NCI-H524 treated with DMSO at 0.1 percent for 48 hours (cell line): ENCODE measurements around the gene CTSE.
"Not testable (repeated sequence)": the region's sequence is repeated elsewhere in the genome, so short reads cannot be mapped to it uniquely, and the experiment has no call there.

Experiments
- DNase-seq: peaks from one replicate; lab custom pipeline; 2025; lab: John Stamatoyannopoulos, UW

Gene CTSE

GRCh38 chr1:206014601-206015000 is 9.1 kb downstream of the CTSE start:
- no peak for DNase-seq

GRCh38 chr1:206013026-206013795 is 10.5 kb downstream of the CTSE start:
- DNase-seq = no peak

GRCh38 chr1:206012086-206012859 is 11.4 kb downstream of the CTSE start:
- no peak for DNase-seq

DNA sequence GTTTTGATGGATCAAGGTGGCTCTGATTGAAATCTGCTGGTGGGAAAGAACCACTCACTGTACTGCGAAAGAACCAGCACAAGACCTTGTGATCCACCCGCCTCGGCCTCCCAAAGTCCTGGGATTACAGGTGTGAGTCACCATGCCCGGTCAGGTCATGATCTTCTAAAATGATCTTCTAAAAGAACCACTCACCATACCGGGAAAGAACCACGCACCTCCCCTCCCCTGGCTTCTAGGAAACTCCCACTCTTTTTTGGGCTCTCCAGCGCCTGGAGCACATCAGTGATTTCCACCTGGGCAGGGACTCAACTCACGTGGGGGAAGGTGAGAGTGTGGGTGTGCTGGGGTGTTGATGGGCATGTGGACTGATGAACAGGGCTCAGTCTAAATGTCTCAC is 12.6 kb downstream of the CTSE start:
- DNase-seq = no peak

GRCh38 chr1:206010060-206010459 is 13.6 kb downstream of the CTSE start:
- DNase-seq = no peak

GRCh38 chr1:206006946-206007345 is 16.7 kb downstream of the CTSE start:
- DNase-seq = no peak

DNA sequence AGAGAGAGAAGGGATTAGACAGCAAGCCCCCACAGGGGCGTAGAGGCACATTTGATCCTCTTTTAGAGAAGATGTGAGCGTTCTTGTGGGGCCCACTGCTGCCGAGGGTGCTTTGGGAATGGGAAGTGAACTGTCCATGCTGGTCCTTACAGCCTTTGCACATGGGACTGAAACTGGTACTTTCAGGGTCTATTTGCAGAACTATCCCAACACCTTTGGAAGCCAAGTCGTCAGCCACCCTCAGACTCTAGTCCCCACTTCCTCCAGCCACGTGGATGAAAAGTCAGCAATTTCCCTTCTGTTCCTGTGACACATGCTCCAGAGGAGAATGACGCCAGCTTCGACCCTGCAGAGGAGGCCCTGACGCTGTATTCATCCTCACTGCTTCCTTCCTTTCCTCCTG is 17.9 kb downstream of the CTSE start:
- DNase-seq = no peak

DNA sequence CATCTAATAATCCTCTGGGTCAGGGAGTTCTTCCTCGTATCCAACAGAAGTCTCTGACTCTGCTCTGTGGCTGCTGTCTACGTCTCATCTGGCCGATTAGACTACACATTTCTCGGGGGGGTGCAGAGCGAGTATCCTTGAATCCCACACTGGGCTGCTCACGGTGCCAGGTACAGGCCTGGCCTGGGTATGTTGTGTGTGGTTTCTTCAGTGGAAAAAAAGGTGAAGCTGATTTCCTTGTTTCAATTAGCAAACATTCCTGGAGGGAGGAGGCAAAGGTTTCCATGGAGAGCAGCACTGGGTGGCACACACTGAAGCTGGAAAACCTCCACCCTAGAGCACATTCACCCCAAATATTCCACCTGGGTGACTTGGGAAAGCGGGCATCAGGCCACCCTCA is 18.5 kb downstream of the CTSE start:
- DNase-seq = no peak

GRCh38 chr1:206004826-206005225 is 18.9 kb downstream of the CTSE start:
- no peak for DNase-seq

- DNase-seq = no peak
Measured at GRCh38 chr1:206003854-206004800, 19.6 kb downstream of the CTSE start.

- no peak for DNase-seq
Measured at GRCh38 chr1:206002871-206003801, 20.6 kb downstream of the CTSE start, which contains the start of gene RAB7B. Gene RAB7B (minus strand): TSS chr1:206003395. CDS start chr1:205994135, 9,260 bp downstream.

- no peak for DNase-seq
Measured at GRCh38 chr1:206002160-206002559, 21.5 kb downstream of the CTSE start.

DNA sequence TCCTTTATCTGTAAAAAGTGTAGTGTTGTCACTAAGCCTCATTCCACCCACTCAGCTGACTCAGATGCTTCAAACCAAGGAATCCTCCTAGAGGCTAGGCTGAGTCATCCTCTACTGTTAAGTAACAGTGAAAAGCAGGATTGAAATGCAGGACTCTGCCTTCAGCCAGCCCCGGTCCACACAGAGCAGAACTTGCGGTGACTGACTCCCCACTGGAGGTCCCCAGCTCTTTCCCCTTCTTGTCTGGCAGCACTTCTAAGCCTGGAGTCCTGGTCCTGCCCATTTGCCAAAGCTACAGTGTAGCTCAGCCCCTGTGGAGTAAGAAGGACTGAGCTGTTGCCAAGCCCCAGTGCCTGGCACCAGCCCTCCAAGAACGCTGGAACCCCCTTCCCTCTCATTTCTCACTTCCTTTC is 22.2 kb downstream of the CTSE start:
- no peak for DNase-seq

- no peak for DNase-seq
Measured at GRCh38 chr1:206000641-206001339, 22.9 kb downstream of the CTSE start.

DNA sequence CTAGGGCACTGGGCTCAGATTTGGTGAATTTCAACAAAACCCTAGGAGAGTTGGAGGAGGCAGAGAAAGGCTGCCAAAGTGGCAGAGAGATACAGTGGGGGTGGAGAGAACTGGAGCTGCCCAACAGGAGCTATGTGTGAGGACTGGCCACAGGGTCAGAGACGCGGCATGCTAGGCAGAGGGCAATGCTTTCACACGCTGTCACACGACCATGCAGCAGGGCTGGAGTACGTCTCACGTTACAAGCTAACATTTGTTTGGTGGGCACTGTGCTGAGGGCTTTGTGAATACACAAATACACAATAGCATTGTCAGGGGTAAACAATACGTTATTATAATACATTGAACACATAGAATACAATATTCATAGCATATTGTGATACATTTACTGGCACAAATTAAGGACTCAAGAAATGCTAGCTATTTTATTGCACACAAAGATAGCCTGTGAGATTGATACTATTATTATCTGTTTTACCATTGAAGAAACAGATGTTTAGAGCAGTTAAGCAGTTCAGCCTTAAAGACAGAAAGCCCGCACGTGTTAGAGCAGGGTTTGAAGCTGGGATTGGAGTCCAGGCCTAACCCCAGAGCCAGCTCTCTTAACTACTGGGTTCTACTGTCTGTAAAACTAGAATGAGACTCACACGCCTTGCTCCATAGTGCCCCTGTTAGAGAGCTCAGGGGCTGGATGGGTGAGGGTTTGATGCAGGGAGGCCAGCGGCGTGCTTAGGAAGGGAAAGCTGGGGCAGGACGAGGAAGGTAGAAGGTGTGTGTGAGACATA is 25.0 kb downstream of the CTSE start:
- no peak for DNase-seq

GRCh38 chr1:205996641-205997040 is 27.1 kb downstream of the CTSE start:
- DNase-seq = not testable (repeated sequence)

DNA sequence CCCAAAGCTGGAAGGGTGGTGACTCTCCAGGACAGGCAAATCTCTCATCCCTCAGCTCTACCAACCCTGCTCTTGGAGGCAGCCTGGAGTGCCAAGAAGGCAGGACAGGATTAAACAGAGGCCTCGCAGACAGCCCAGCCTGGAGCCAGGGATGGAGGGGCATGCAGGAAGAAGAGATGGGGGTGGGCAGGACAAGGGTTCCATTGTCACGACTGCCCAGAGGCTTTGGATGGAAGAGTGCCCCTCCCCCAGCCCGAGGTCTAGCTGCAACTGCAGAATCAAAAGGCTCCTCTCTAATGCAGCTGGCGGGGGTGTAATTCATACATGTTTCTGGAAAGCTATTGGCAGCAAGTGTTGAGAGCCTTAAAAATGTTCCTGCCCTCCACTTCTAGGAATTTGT is 29.3 kb downstream of the CTSE start:
- no peak for DNase-seq

GRCh38 chr1:205993068-205993467 is 30.6 kb downstream of the CTSE start:
- DNase-seq = no peak

DNA sequence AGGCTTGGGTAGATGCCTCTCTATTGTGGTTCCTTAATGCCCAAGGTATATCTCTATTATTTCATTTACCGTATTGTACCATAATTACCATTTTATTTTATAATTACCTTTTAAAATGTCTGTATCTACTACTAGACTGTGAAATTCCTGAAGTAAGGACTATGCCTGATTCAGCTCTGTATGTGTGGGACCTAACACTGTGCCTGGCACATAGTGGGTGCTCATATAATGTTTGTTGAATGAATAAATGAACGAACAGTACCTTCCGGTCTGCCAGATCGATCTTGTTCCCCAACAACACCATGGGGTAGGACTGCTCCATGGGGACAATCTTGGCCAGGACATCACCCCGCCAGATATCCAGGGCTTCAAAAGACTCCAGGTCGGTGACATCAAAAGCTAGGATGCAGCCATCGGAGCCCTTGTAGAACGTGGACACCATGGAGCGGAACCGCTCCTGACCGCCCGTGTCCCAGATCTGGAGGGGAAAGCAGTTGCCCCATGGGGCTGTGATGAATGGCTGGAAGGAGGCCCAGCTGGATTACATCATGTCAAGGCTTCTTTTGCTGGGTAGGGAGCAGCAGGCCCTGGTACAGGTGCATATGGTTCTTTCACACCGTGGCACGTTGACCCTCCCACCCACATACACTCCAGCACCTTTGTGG is 31.3 kb downstream of the CTSE start:
- DNase-seq = no peak
